Effector CD8-positive, alpha-beta T cell (primary cell): ENCODE data around the gene SPOP.
A peak's percentile ranks its signal among the peaks of the same experiment; 100 is the strongest.
"Not testable (repeated sequence)": the region's sequence is repeated elsewhere in the genome, so short reads cannot be mapped to it uniquely, and the experiment has no call there.

Experiments used
- DNase-seq: peaks from one replicate; lab custom pipeline; 2025; lab: John Stamatoyannopoulos, UW

Gene SPOP

DNA sequence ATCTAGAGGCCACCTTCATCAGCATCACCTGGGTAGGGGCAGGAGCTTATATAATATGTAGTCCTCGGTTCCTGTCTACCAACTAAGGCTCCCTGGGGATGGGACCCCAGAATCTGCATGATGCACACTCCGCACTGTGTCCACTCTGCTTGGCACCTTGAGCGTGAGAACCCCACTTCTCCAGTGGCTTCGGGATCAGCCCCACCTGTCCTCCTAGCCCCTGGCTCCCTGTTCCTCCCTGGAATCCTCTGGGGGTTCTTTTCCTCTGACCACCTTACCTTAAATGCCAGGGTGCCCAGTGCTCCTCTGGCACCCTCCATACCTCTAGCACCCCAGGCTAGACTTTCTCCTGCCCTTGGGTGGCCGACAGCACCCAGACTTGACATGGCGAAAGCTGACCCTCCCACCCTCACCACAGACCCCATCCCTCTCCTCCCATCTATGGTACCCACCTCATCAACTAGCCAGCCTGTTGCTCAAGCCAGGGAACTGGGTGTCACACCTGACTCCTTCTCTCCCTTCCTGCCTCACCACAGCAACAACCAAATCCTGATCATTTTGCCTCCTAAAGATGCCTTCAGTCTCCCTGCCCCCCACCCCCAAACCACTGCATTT is 105.0 kb downstream of the SPOP start:
- DNase-seq, result no peak

DNA sequence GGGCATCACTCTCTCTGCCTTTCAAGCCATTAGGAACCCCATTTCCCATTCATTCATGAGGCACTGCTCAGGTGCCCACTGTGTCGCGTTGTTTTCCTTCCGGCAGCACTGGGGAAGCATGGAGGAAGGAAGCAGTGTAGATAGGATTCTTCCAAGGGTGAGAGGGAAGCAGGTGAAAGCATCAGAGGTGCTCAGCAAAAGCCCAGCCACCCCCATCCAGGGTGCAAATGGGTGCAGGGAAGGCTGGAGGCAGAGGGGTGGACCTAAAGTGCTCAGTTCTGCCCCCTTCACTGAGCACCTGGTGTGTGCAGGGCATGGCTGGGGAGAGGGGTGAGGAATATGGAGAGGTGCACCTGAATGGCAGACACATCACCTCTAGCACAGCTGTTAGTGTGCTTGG is 105.7 kb downstream of the SPOP start:
- no peak for DNase-seq

DNA sequence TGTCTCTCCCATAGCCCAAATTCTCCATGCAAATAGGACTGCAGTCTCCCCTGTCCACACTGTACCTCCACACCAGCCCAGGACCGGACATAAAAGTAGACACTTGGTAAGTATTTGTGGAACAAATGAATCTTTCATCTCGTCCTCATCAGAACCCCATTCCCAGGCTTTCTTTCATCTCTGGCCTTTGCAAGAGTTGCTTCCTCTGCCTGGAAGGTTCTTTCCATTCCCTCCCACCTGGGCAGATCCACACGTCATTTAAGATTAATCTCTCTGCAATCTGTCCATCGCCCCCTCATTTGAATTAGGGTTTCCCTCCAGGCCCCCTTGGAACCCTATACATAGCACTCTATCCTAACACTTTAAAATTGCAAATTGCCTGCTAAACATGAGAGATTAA is 106.1 kb downstream of the SPOP start:
- no peak for DNase-seq

DNA sequence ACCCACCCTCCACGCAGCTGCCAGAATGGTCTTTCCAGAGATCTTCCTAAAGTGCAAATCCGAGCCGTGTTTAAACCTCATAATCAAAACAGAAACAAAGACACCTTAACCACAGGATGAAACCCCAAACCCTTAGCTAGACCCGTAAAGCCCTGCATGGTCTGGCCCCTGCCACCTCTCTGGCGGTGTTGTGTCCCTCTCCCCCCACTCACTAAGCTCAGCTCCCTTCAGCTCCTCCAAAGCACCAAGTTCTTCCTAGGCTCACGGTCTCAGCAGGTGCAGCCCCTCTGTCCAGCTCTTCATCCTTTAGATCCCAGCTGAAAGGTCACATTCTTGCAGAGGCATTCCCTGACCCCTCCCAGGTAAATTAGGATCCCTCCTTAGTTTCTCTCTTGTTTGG is 106.6 kb downstream of the SPOP start:
- DNase-seq, result no peak

DNA sequence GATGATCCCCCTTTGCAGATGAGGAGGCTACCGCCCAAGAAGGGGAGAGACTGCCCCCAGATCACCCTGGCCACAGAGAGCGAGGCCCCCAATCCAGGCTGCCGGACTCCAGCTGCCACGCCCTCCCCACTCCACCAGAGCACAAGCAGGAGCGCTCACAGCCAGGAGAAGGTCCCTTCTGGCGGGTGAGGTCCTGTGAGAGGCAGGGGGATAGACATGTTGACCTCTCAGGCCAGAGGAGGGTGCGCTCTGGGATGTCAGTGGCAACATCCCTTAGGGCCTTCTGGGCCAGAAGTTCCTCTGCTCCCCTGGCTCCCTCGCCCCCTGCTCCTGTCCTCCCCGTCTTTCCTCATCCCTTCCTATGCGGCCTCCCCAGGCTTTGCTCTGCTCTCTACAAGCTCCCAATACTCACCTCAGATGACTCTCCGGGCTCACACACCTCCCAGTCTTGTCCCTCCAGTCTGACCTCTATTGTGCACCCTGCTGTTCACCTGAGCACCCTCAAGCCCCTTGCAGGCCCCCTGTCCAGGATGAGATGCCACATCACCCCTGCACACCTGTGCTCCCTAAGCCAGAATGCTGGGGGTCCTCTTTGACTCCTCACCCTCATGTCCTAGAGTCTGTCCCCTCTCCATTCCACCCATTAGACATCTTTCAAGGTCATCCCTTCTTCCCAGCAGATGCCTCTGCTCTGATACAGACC is 107.2 kb downstream of the SPOP start:
- DNase-seq, result no peak

DNA sequence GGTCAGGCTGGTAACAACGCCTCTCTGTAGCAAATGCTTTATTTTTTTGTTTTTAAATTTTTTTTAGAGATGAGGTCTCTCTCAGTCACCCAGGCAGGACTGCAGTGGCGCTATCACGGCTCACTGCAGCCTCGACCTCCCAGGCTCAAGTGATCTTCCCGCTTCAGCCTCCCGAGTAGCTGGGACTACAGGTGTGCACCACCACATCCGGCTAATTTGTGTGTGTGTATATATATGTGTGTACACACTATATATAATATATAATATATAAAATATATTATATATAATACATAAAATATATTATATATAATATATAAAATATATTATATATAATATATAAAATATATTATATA is 109.2 kb downstream of the SPOP start:
- DNase-seq, result not testable (repeated sequence)

DNA sequence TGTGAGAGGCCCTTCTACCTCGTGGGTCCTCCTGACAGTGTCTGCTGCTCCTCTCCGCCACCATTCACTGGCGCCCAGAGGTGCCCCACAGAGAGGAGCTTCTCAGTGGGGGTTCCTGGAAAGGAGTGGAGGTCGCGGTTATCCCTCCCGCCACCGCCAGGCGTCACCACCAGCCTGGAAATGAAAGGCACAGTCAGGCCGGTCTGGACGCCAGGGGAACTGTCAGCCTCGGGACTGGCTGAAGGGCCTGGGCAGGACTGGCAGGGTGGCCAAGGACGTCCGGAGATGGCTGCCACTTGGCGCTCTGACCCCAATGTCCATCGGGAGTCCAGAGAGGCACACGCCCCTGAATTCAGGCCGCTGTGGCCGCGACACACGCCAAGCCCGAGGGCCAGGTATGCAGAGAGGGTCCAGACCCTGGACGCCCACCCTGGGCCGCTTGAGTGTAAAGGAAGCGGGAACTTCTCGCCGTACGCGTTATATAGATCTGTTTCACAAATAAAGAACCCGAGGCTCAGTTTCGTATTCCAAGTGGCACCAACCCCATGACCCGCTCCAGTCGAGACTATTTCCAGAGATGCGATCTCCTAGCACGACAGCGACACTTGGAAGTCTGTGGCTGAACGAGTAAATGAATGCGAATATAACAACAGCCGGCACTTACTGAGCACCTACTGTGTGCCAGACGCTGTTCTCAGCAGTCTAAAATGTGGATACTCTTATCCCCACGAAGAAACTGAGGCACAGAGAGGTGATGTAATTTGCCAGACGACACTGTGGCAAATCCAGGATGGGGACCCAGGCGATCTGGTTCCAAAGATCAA is 109.8 kb downstream of the SPOP start:
- DNase-seq, result peak; percentile 76

DNA sequence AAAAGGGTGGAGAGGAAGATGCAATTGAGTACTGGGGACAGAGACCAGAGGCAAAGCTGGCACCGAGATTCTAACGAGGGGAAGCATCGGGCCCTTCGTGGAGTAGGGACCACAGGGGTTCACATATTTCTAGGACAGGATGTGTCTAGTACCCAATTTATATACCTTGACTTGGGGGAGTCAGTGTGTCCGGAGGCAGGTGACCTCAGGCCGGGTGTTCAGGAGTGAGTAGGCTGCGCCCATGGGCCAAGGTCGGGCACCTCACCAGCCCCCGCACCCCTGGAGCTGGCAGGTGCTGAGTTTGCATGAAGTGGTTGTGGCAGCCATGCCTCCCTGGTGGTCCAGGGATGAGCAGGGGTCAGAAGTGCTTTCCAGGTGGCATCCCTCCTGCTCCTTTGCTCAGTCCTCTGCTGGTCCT is 110.8 kb downstream of the SPOP start:
- DNase-seq, result no peak

DNA sequence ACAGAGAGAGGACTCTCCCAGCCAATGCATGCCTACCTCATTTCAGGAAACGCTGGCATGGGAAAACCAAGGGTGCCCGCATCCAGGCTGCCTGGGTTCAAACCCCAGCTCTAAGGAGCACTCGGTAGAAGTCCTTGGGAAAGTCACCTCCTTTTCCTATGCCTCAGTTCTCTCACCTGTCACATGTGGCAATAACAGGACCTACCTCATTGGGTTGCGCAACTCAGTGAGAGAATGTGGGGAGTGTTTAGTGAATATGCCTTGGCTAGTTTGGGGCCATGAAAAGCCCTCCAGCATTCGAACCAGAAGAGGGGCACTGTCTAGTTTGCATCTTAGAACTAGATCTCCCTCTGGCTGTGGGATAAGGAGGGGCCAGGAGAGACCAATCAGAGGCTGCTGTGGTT is 111.2 kb downstream of the SPOP start:
- DNase-seq, result no peak

DNA sequence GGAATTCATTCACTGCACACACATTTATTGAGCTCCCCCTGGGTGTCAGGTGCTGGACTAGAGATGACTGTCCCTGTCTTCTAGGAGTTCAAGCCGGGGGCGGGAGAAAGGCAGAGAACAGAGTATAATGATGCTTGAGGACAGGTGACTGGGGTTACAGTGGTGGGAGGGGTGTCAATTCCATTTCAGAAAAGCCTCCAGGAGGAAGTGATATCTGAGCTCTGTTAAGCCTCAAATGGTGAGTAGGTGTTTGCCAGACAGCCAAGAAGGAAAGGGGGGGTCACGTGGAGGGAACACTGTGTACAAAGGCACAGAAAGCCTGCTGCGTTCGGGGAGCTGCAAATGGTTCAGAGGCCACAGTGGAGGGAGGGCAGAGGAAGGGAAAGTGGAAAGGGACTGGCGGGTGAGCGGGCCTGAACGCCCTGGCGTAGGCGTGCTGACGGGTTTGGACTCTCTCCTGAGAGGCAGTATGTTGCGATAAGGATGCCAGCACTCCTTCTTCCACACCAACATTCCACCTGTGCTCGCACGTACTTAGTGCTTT is 111.9 kb downstream of the SPOP start:
- no peak for DNase-seq

DNA sequence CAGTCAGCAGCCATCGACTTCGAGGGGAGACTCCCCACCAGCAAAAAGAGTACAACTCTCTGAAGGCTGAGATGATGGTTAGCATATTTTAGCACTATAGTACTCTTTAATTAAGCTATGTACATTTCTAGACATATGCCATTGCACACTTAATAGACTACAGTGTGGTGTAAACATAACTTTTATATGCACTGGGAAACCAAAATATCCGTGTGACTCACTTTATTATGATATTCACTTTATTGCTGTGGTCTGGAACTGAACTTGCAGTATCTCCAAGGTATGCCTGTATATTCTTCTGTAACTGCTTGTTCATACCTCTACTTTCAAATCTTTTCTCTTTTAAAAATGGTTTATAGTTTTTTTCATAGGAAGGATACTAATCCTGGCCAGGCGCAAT is 113.3 kb downstream of the SPOP start:
- DNase-seq, result no peak

DNA sequence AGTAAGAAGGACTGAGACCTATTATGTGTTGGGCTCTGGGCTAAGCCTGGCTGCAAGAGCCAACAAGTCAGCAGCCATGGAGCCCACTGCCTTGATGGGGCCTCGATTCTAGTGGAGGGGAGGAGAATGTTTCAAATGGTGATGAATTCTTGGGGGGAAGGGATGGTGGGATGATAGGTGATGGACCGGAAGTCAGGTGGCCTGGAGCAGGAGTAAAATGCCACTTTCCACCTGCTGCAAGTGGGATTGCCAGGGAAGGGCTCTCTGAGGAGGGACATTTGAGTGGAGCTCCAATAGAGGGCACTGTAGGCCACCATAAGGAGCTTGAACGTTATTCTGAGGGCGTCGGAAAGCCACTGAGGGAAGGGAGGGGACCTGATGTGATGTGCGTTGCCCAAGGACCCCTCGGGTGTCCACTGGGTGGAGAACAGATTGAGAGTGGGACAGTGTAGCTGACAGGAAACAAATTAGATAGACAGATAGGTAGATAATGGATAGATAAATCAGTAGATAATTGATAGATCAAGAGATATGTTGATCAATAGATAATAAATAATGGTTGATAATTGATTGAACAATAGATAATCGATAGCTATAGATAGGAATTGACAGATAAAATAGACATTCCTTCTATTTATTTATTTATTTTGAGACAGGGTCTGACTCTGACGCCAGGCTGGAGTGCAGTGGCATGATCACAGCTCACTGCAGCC is 120.4 kb downstream of the SPOP start:
- DNase-seq, result no peak

DNA sequence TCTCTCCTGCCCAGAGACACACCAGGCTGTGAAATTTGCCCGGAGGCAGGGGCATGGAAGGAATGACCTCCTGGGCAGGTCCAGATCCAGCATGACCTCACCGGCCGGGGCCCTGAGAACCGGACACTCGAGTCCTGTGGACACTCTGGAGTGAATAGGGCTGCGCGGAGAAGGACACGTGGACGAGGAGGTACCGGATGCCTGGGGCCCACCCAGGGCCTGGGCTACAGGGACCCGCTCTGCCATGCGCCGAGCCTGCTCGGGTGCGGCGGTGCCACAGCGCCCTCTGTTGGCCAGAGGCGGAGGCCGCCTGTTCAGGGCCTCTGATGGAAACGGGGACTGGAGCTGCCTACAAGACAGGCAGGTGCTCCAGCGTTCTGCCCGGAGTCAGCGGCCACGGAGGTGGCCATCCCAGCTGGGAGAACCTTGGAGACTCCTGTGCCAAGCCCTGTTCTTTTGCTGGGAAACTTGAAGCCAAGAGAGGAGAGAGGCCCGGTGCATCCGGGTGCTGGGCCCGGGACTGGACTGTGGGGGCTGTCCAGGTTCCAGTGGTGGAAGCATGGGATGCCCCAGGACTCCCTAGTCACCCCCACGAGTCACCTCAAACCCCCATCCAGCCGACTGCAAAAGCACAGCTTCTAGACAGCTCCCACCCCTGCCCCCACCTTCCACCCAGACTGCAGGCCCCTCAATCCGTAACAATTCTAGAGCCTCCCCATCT is 121.5 kb downstream of the SPOP start:
- DNase-seq, result peak; percentile 75

DNA sequence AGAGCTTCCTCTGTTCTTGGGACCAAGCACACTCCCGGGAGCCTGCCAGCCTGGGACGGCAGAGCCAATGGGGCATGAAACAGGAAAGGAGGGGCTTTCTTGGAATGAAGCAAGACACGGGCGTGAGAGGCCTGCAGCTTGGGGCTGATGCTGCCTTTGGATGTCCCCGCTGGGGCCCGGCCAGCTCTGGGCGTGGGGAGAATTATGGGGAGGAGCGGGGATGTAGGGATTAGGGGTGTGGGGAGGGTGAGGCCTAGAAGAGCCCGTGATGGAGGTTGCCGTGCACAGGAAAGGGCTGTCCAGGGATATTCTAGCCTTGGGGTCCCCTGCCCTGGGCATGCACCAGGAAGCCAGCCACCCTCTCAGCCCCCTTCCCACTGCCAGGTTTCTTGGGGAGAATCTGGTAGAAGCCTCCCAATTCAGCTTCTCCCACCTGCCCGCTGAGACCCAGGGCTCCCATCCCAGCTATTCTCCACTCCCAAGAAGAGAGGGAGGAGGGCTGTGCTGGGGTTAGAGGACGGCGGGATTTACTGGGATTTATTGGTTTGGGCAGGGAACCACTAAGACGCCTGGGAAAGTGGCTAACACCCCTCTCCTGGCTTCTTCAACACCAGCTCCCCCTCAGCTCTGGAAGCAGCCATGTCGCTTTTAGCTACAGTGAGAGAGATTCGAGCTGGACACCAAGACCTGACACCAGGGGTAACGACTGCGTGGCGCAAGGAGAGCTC is 122.2 kb downstream of the SPOP start:
- no peak for DNase-seq

DNA sequence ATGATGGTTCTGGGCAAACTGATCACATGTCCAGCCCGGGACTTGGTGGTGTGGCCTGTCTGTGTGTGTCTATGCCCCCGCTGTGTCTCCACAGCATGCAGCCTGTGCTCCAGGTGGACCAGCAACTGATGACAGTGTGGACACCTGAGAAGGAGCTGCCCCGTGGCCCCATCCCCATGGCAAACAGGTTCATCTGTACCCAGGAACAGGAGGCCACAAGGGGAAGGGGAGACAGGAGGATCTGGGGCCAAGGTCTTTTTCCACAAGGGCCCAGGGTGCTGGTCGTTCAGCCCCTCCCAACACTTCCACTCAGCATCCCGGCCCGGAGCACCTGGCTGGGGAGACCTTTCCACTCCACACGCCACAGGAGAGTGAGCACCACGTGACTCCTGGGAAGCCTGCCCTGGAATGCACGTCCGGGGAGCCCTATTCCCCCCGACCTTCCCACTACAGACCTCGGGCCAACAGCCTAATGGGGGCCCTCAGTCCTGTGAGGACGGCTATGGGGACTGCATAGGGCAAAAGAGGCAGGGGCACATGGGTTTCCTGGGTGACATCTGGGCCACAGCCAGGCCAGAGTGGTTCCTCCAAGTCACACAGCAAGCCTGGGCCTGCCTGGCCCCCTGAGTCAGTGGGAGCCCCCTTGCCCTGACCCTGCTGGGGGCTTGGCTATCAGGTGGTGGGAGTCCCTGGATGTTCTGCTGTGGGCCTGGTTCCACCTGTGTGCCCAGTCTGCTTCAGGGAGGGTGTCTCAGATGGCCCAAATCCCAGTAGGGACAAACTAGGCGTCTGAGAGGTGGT is 123.0 kb downstream of the SPOP start:
- DNase-seq, result no peak

DNA sequence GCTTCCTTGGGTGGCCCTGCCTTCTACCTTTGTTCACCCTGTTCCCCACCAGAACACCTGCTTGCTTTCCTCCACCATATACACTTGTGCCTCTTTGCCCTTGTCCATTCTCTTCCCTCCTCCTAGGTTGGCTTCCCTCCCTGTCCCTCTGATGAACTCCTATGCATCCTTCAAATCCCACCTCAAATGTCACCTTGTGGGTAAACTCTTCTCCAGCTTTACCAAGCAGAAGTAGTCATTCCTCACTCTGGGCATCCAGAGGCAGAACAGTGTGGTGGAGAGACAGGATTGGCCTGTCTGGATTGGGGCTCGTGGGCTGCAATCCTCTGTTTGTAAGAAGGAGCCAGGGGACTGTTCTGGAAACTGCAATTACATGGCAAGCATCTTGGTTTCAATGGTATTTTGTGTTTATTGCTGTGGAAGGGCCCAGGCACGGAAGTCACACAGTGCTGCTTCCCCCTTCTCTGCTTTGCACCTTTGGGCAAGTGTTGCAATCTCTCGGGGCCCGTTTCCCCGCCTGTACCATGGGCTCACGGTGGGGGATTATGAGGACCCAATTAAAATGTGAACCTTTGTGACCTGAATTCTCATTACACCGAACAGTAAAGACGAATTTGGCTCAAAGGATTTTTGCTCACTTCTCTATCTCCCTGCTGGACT is 124.1 kb downstream of the SPOP start:
- DNase-seq, result no peak

DNA sequence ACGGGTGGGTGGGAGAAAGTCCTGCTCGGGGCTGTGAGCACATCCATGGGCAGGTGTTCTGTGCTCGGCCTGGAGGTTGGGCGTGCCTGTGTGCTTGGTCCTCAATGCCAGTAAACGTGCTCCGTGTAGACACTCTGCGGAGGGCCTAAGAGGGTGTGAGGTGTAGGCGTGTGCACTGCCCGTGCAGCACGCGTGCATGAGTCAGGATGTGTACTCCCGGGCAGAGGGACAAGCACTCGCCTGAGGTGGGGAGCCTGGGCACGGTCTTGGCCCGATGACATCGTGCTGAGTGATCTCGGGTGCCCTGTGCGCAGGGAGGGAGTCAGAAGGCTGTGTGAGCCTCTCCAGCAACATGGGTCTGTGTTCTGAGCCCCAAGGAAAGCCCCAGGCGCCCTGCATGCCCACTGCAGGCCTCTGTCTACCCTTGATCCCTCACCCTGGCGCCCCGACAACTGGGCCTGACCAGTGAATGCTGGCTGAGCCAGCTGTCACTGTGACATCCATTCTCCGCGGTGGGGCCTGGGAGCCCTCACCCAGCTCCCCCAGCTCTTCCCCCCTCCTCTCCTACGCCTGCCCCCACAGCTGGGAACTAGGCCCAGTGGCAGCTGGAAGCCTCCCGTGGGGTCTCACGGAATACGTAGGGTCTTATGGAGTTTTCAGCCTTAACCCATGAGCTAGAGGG is 125.7 kb downstream of the SPOP start:
- DNase-seq, result no peak

DNA sequence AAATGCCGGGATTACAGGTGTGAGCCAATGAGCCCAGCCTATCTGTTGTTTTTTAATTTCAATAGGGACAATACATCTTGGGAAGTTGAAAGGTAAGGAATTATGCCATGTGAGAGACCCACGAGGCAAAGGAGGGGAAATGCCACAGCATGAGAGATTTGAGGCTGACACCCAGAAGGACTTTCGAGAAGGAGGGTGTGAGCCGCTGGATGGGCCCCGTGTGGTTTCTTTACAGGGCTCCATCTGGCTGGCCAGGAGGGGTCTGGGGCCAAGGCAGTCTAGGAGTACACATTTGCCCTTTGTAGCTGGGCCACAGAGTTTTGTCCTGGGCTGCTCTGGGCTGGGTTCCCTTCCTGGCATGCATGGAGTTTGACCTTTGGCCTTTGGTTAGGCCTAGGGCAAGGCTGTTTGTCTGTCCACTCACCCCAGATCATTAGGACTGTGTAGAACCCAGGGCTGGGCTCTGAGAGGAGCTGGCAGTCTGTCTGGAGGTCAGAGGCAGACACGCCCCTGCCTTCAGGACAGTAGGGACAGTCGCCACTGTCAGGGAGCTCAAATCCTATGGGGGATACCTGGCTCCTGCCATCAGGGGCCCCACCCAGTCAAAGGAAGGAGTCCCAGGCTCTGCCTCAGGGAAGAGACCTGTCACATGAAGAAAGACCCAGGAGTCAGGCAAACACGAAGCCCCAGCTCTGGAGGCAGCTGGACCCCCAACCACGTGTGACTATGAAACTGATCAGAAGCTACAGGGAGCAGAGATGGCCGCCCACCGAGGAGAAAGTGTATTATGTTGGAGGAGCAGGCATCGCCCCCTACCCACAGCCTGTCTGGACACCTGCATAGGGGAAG is 126.5 kb downstream of the SPOP start:
- no peak for DNase-seq
